ENCODE data around the gene TOR1B. TPM values are rescaled to one million over a fixed set of nuclear protein-coding genes. Genes with fewer than 3 reads are reported as not detected.
"Not testable (repeated sequence)": the region's sequence is repeated elsewhere in the genome, so short reads cannot be mapped to it uniquely, and the experiment has no call there.

Gene TOR1B
- total RNA-seq, 2 donors from 2014 or later: 15.2 to 16.9 TPM

DNA sequence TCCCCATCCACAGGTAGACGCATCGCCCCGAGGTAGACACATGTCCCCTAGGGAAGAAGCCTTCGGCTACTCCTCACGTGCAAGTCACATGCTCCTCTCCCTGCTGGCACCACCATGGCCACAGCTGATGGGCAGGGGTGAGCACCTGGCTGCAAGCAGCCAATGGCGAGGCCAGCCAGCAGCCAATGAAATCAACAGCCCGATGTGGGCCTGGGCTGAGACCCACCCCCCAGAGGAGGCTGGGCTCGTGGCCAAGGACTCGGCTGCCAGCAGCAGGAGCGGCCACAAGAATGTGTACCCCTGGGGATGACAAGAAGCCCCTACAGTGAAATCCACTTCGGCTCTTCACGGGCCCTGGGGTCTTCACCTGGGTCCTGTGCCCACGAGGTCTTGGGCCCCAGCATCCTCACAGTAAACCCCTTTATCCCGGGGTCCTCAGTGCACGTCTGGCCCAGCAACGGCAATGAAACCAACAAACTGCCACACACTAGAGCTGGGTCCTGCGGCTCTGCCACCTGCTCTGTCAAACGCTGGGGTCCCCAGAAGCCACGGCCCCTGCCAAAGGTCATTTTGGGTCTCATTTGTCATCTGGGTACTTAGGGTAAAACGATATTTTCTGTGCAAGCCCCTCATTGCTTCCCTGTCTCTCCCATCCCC, 28.1 kb upstream of the TOR1B start:
- Histone ChIP-seq H3K4me3 (ENCODE audit: low read length) (no peak overlapping the region), H3K27me3 (ENCODE audit: control insufficient read depth, insufficient read depth, low read length, poor library complexity, severe bottlenecking) (no peaks in the 10 kb centered on the region), H3K36me3 (ENCODE audit: control insufficient read depth, insufficient read depth, low read length) (no peaks in the 10 kb centered on the region), H3K9me3 (ENCODE audit: control insufficient read depth, low read length) (no peaks in the 10 kb centered on the region), H3K9ac (ENCODE audit: extremely low read depth, low read length, poor library complexity, severe bottlenecking) (no peak overlapping the region), H3K27ac (ENCODE audit: low read depth, low read length) (no peak overlapping the region), H3K4me1 (ENCODE audit: control insufficient read depth, insufficient read depth, low read length) (no peaks in the 10 kb centered on the region)
- 88 to 91% methylated on average over 10 to 20 of the region's 20 CpGs for WGBS, 2 experiments (ENCODE audit: insufficient coverage in 1 of 2, insufficient read length in 1 of 2)
- H3K27me3 Mint-ChIP-seq (ENCODE audit: insufficient read depth): peaks cover 2% of the 10 kb centered on the region
- H3K27ac Mint-ChIP-seq: no peak overlapping the region
- H3K9me3 Mint-ChIP-seq: no peaks in the 10 kb centered on the region
- TF ChIP-seq CTCF (conservative IDR thresholded peaks at IDR 0.05): no peak
- no peaks in the 10 kb centered on the region for H3K36me3 Mint-ChIP-seq (ENCODE audit: low read depth)
- no peak overlapping the region for H3K4me3 Mint-ChIP-seq
- DNase-seq: peak; percentile 66
- no peaks in the 10 kb centered on the region for H3K4me1 Mint-ChIP-seq

- 85 to 100% methylated on average over 1 to 2 of the region's 2 CpGs for WGBS, 2 experiments (ENCODE audit: insufficient coverage in 1 of 2, insufficient read length in 1 of 2)
- no peak for TF ChIP-seq CTCF (conservative IDR thresholded peaks at IDR 0.05)
- H3K36me3 ChIP-seq (ENCODE audit: control insufficient read depth, insufficient read depth, low read length): no peaks in the 10 kb centered on the region
- H3K27ac ChIP-seq (ENCODE audit: low read depth, low read length): no peak overlapping the region
- H3K4me1 Mint-ChIP-seq: no peaks in the 10 kb centered on the region
- no peaks in the 10 kb centered on the region for H3K9me3 ChIP-seq (ENCODE audit: control insufficient read depth, low read length)
- H3K4me1 ChIP-seq (ENCODE audit: control insufficient read depth, insufficient read depth, low read length): no peaks in the 10 kb centered on the region
- H3K4me3 Mint-ChIP-seq: no peak overlapping the region
- no peak overlapping the region for H3K4me3 ChIP-seq (ENCODE audit: low read length)
- no peak overlapping the region for H3K9ac ChIP-seq (ENCODE audit: extremely low read depth, low read length, poor library complexity, severe bottlenecking)
- DNase-seq: no peak
- H3K27ac Mint-ChIP-seq: no peak overlapping the region
- H3K27me3 ChIP-seq (ENCODE audit: control insufficient read depth, insufficient read depth, low read length, poor library complexity, severe bottlenecking): no peaks in the 10 kb centered on the region
- H3K27me3 Mint-ChIP-seq (ENCODE audit: insufficient read depth): peaks cover 2% of the 10 kb centered on the region
- no peaks in the 10 kb centered on the region for H3K36me3 Mint-ChIP-seq (ENCODE audit: low read depth)
- H3K9me3 Mint-ChIP-seq: no peaks in the 10 kb centered on the region
These were observed 27.6 kb upstream of the TOR1B start for GRCh38 chr9:129775448-129775798.

GRCh38 chr9:129776096-129776495, 26.9 kb upstream of the TOR1B start:
- H3K9ac ChIP-seq (ENCODE audit: extremely low read depth, low read length, poor library complexity, severe bottlenecking); H3K4me3 Mint-ChIP-seq; H3K27me3 ChIP-seq (ENCODE audit: control insufficient read depth, insufficient read depth, low read length, poor library complexity, severe bottlenecking); H3K27ac Mint-ChIP-seq; DNase-seq; H3K4me1 Mint-ChIP-seq; H3K36me3 Mint-ChIP-seq (ENCODE audit: low read depth); H3K27ac ChIP-seq (ENCODE audit: low read depth, low read length); H3K36me3 ChIP-seq (ENCODE audit: control insufficient read depth, insufficient read depth, low read length); H3K9me3 Mint-ChIP-seq; H3K4me1 ChIP-seq (ENCODE audit: control insufficient read depth, insufficient read depth, low read length); H3K9me3 ChIP-seq (ENCODE audit: control insufficient read depth, low read length); H3K4me3 ChIP-seq (ENCODE audit: low read length); H3K27me3 Mint-ChIP-seq (ENCODE audit: insufficient read depth): not testable (repeated sequence)
- 87 to 93% methylated on average over 2 to 4 of the region's 4 CpGs for WGBS, 2 experiments (ENCODE audit: insufficient coverage in 1 of 2, insufficient read length in 1 of 2)

DNA sequence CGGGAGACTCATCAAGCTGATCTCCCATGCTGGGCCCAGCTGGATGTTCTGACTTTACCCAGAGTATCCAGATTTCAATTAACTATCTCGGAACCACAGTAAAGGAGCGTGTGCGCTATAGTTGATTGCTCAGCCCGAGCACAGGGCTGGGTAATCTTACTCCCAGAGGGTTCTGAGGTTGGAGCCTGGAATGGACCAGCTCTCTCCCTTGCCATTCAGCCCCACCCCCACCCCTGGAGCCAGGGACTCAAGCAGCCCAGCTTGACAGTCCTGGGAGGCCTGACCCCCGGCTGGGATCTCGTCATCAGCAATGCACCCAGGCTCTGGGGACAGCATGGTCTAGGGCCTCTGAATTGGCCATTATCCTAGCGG, 26.4 kb upstream of the TOR1B start:
- 84 to 93% methylated on average over 5 to 8 of the region's 8 CpGs for WGBS, 2 experiments (ENCODE audit: insufficient coverage in 1 of 2, insufficient read length in 1 of 2)
- H3K9ac ChIP-seq (ENCODE audit: extremely low read depth, low read length, poor library complexity, severe bottlenecking): no peak overlapping the region
- H3K4me1 ChIP-seq (ENCODE audit: control insufficient read depth, insufficient read depth, low read length): no peaks in the 10 kb centered on the region
- no peaks in the 10 kb centered on the region for H3K27me3 ChIP-seq (ENCODE audit: control insufficient read depth, insufficient read depth, low read length, poor library complexity, severe bottlenecking)
- DNase-seq: no peak
- no peak overlapping the region for H3K4me3 Mint-ChIP-seq
- H3K27ac ChIP-seq (ENCODE audit: low read depth, low read length): no peak overlapping the region
- no peaks in the 10 kb centered on the region for H3K36me3 ChIP-seq (ENCODE audit: control insufficient read depth, insufficient read depth, low read length)
- peak overlapping the region; percentile 13 for H3K27ac Mint-ChIP-seq
- no peak overlapping the region for H3K4me3 ChIP-seq (ENCODE audit: low read length)
- no peak for TF ChIP-seq CTCF (conservative IDR thresholded peaks at IDR 0.05)
- H3K27me3 Mint-ChIP-seq (ENCODE audit: insufficient read depth): peaks cover 2% of the 10 kb centered on the region
- H3K4me1 Mint-ChIP-seq: no peaks in the 10 kb centered on the region
- H3K9me3 ChIP-seq (ENCODE audit: control insufficient read depth, low read length): no peaks in the 10 kb centered on the region
- no peaks in the 10 kb centered on the region for H3K36me3 Mint-ChIP-seq (ENCODE audit: low read depth)
- H3K9me3 Mint-ChIP-seq: no peaks in the 10 kb centered on the region

Measured in endodermal cell (in vitro differentiated cells).